SK-N-SH (cell line): ENCODE measurements around the gene WDR64. TPM values are rescaled to one million over a fixed set of nuclear protein-coding genes. Genes with fewer than 3 reads are reported as not detected.

Experiments used
- CTCF ChIA-PET: fragments of 300-600, 350-600 bp; formaldehyde crosslinking; extraction: SDS; loops from one replicate; lab custom pipeline; 2021; lab: Yijun Ruan, JAX
- POLR2A ChIA-PET: fragments of 350-600 bp; sonication (Branson Sonifier 250); formaldehyde crosslinking; extraction: SDS; loops from one replicate; lab custom pipeline; 2020; ENCODE audit warnings: antibody characterized with exemption, inconsistent platforms; lab: Yijun Ruan, JAX
- DNase-seq: peaks from one replicate; pipeline ENCODE4 v3.0.0; 2012
- H2AFZ ChIP-seq: fragments of 200-600 bp; sonication (generic); 2 replicates; pipeline ENCODE4 v1.8.1; 2016; ENCODE audit warnings: antibody characterized with exemption, mild to moderate bottlenecking, low read depth
- H3F3A ChIP-seq: fragments of 200-600 bp; sonication (generic); replicated peaks from 2 replicates; pipeline ENCODE3; 2016; ENCODE audit warnings: antibody characterized with exemption, mild to moderate bottlenecking; ENCODE audit not compliant: insufficient read depth
- H3K27ac ChIP-seq, 2 experiments: fragments of 200-500 bp in 1 of 2; fragments of 200-600 bp in 1 of 2; sonication (Bioruptor generic) in 1 of 2; sonication (generic), shearing (Covaris generic) in 1 of 2; 2 replicates each; pipeline versions ENCODE4 v1.5.1 to v1.6.1; 2014 to 2016; ENCODE audit warnings: low read depth in 2 of 2, inconsistent platforms in 1 of 2, low read length in 1 of 2, mild to moderate bottlenecking in 1 of 2, mixed read lengths in 1 of 2
- H3K27me3 ChIP-seq: fragments of 200-600 bp; sonication (generic), shearing (Covaris generic); 2 replicates; pipeline ENCODE4 v1.6.1; 2016; ENCODE audit warnings: mixed run types; ENCODE audit not compliant: insufficient read depth
- H3K36me3 ChIP-seq, 2 experiments: fragments of 200-500 bp in 1 of 2; fragments of 200-600 bp in 1 of 2; sonication (Bioruptor generic) in 1 of 2; sonication (generic) in 1 of 2; replicated peaks in 1 of 2; 2 replicates each; pipeline versions ENCODE3 to v1.5.1; 2014 to 2016; ENCODE audit warnings: low read length in 1 of 2, mild to moderate bottlenecking in 1 of 2; ENCODE audit not compliant: insufficient read depth in 2 of 2, control insufficient read depth in 1 of 2
- H3K4me1 ChIP-seq, 2 experiments: fragments of 200-500 bp in 1 of 2; fragments of 200-600 bp in 1 of 2; sonication (Bioruptor generic) in 1 of 2; sonication (generic), shearing (Covaris generic) in 1 of 2; 2 replicates each; pipeline versions ENCODE4 v1.5.1 to v1.6.1; 2014 to 2016; ENCODE audit warnings: low read depth in 1 of 2, low read length in 1 of 2, mixed run types in 1 of 2; ENCODE audit not compliant: insufficient read depth in 2 of 2, control insufficient read depth in 1 of 2
- H3K4me2 ChIP-seq: fragments of 200-600 bp; sonication (generic), shearing (Covaris generic); 2 replicates; pipeline ENCODE4 v1.6.1; 2017; ENCODE audit warnings: mixed run types
- H3K4me3 ChIP-seq, 2 experiments: fragments of 200-500 bp in 1 of 2; fragments of 200-600 bp in 1 of 2; sonication (Bioruptor generic) in 1 of 2; sonication (generic), shearing (Covaris generic) in 1 of 2; 2 replicates each; pipeline versions ENCODE4 v1.5.1 to v1.8.1; 2014 to 2016; ENCODE audit warnings: low read depth in 2 of 2, inconsistent platforms in 1 of 2, low read length in 1 of 2, mild to moderate bottlenecking in 1 of 2, mixed read lengths in 1 of 2, moderate library complexity in 1 of 2
- H3K79me2 ChIP-seq: fragments of 200-600 bp; sonication (generic); 2 replicates; pipeline ENCODE4 v1.8.1; 2017; ENCODE audit warnings: mild to moderate bottlenecking; ENCODE audit not compliant: insufficient read depth
- H3K9ac ChIP-seq: fragments of 200-600 bp; sonication (generic); 2 replicates; pipeline ENCODE4 v1.6.1; 2017; ENCODE audit warnings: mixed run types
- H3K9me2 ChIP-seq: fragments of 200-600 bp; sonication (generic); 2 replicates; pipeline ENCODE4 v1.6.1; 2017; ENCODE audit warnings: mixed run types
- H3K9me3 ChIP-seq: fragments of 200-600 bp; sonication (generic); 2 replicates; pipeline ENCODE4 v1.6.1; 2017; ENCODE audit warnings: mixed run types, mild to moderate bottlenecking, moderate library complexity
- H4K20me1 ChIP-seq: fragments of 200-600 bp; sonication (generic); 2 replicates; pipeline ENCODE4 v1.6.1; 2017; ENCODE audit warnings: mild to moderate bottlenecking, mixed run types; ENCODE audit not compliant: insufficient read depth
- CHD2 ChIP-seq: fragments of 150-350 bp; IDR thresholded peaks from 2 replicates; pipeline ENCODE4 v1.6.1; 2018; ENCODE audit warnings: low read length; ENCODE audit not compliant: partially characterized antibody
- ELF1 ChIP-seq: IDR thresholded peaks from 2 replicates; pipeline ENCODE4 v1.4.0; 2012
- EP300 ChIP-seq, 2 experiments: IDR thresholded peaks; 2 replicates each; pipeline versions ENCODE4 v1.4.0 to v1.6.1; 2012; ENCODE audit warnings: borderline replicate concordance in 1 of 2, low read depth in 1 of 2, low read length in 1 of 2
- EZH2phosphoT487 ChIP-seq: fragments of 200-600 bp; sonication (generic); IDR thresholded peaks from 2 replicates; pipeline ENCODE4 v1.6.1; 2017; ENCODE audit warnings: low read depth, mixed run types, mild to moderate bottlenecking, antibody characterized with exemption, moderate library complexity, borderline replicate concordance
- JUND ChIP-seq: IDR thresholded peaks from 2 replicates; pipeline ENCODE4 v1.4.0; 2012
- POLR2AphosphoS5 ChIP-seq: IDR thresholded peaks from 2 replicates; pipeline ENCODE4 v1.6.1; 2012; ENCODE audit warnings: low read depth, low read length
- RAD21 ChIP-seq: IDR thresholded peaks from 2 replicates; pipeline ENCODE4 v1.6.1; 2012; ENCODE audit warnings: mild to moderate bottlenecking, low read length
- RFX5 ChIP-seq: IDR thresholded peaks from 2 replicates; pipeline ENCODE4 v1.6.1; 2012; ENCODE audit warnings: mild to moderate bottlenecking, improper control_type of control experiment, low read length
- SIN3A ChIP-seq: IDR thresholded peaks from 2 replicates; pipeline ENCODE4 v1.6.1; 2012; ENCODE audit warnings: low read depth, mild to moderate bottlenecking, low read length, moderate library complexity, borderline replicate concordance
- TCF12 ChIP-seq: IDR thresholded peaks from 2 replicates; pipeline ENCODE4 v1.4.0; 2012
- TEAD4 ChIP-seq: IDR thresholded peaks from 2 replicates; pipeline ENCODE4 v1.4.0; 2012; ENCODE audit warnings: mild to moderate bottlenecking, borderline replicate concordance; ENCODE audit not compliant: insufficient read depth
- USF1 ChIP-seq: IDR thresholded peaks from 2 replicates; pipeline ENCODE4 v1.4.0; 2012; ENCODE audit warnings: low read depth, borderline replicate concordance
- YY1 ChIP-seq: IDR thresholded peaks from 2 replicates; pipeline ENCODE4 v1.4.0; 2012; ENCODE audit warnings: low read depth, mild to moderate bottlenecking
- WGBS: methylation state at CpG from one replicate; pipeline ENCODE4 v1.1.6; 2017; ENCODE audit warnings: low lambda C conversion rate; 5-methylcytosine and 5-hydroxymethylcytosine counted together
- polyA plus RNA-seq, 3 experiments: library from polyadenylated mRNA; depleted of rRNA; stranded (reverse); fragments of >200 nt; gene quantifications; 2 replicates each; pipeline ENCODE4 v1.2.3, GENCODE V29; 2012
- TF ChIP-seq, protein P1 (sequence below): IDR thresholded peaks from 2 replicates; pipeline ENCODE4 v1.6.1; 2012; ENCODE audit warnings: mild to moderate bottlenecking, low read depth, low read length, moderate library complexity
- TF ChIP-seq, protein P2 (sequence below): IDR thresholded peaks from 2 replicates; pipeline ENCODE4 v1.4.0; 2012; ENCODE audit warnings: low read depth
- TF ChIP-seq, protein P3 (sequence below): IDR thresholded peaks from 2 replicates; pipeline ENCODE4; 2012

Gene WDR64
- polyA plus RNA-seq, 1 of the 3 experiments (the other 2 are of a cell fraction): not detected

DNA sequence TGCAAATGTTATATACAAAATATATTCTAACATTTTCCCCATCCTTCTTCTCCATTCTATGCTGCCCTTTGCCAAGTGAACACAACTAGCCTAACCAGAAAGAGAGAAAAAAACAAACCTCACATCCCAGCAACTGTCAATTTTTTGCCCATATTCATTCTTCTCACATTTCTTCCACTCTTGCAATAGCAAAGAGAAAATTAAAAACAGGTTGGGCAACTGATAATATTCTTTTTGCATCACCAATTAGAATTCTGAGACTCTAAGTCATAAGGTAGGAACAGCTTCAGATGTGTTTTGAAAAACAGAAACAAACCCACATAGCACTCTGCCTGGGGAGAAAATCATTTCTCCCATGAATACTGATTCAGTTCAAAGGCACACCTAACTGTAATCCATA, 170.8 kb downstream of the WDR64 start:
- H2AFZ ChIP-seq: no peak overlapping the region
- H3K9me3 ChIP-seq: no peaks in the 10 kb centered on the region
- ChIA-PET CTCF (interaction anchor here (1.0 to 1.4 kb wide), 3 partner anchors 11 to 211 kb away, joined by 3 to 4 read pairs (median 3); no protein-coding TSS in a partner anchor), POLR2A (no interaction called here)
- no peak overlapping the region for H3K27ac ChIP-seq
- TF ChIP-seq SIN3A: no peak
- no peak for TF ChIP-seq EZH2phosphoT487
- TF ChIP-seq USF1: no peak
- TF ChIP-seq ELF1: no peak
- H3K4me2 ChIP-seq: no peak overlapping the region
- no peaks in the 10 kb centered on the region for H3K27me3 ChIP-seq
- no peaks in the 10 kb centered on the region for H3K79me2 ChIP-seq
- DNase-seq: no peak
- peaks cover 0 to 2% of the 10 kb centered on the region in 2 experiments; a peak in 1 of 4 replicates for H3K4me1 ChIP-seq
- H4K20me1 ChIP-seq: no peaks in the 10 kb centered on the region
- no peak overlapping the region for H3K9ac ChIP-seq
- no peaks in the 10 kb centered on the region for H3K9me2 ChIP-seq
- H3K36me3 ChIP-seq: no peaks in the 10 kb centered on the region
- no peaks in the 10 kb centered on the region for H3F3A ChIP-seq
- H3K4me3 ChIP-seq: no peak overlapping the region

GRCh38 chr1:241823925-241824324, 171.8 kb downstream of the WDR64 start:
- DNase-seq: no peak
- CTCF ChIA-PET: interaction anchor here (0.8 to 2.3 kb wide), 5 partner anchors 10 to 213 kb away, joined by 3 to 9 read pairs (median 3); no protein-coding TSS in a partner anchor
- no peaks in the 10 kb centered on the region for H3F3A ChIP-seq
- no peaks in the 10 kb centered on the region for H4K20me1 ChIP-seq
- H3K9ac ChIP-seq: no peak overlapping the region
- TF ChIP-seq JUND: no peak
- no peak for TF ChIP-seq POLR2AphosphoS5
- TF ChIP-seq TCF12: no peak
- TF ChIP-seq, protein P1, sequence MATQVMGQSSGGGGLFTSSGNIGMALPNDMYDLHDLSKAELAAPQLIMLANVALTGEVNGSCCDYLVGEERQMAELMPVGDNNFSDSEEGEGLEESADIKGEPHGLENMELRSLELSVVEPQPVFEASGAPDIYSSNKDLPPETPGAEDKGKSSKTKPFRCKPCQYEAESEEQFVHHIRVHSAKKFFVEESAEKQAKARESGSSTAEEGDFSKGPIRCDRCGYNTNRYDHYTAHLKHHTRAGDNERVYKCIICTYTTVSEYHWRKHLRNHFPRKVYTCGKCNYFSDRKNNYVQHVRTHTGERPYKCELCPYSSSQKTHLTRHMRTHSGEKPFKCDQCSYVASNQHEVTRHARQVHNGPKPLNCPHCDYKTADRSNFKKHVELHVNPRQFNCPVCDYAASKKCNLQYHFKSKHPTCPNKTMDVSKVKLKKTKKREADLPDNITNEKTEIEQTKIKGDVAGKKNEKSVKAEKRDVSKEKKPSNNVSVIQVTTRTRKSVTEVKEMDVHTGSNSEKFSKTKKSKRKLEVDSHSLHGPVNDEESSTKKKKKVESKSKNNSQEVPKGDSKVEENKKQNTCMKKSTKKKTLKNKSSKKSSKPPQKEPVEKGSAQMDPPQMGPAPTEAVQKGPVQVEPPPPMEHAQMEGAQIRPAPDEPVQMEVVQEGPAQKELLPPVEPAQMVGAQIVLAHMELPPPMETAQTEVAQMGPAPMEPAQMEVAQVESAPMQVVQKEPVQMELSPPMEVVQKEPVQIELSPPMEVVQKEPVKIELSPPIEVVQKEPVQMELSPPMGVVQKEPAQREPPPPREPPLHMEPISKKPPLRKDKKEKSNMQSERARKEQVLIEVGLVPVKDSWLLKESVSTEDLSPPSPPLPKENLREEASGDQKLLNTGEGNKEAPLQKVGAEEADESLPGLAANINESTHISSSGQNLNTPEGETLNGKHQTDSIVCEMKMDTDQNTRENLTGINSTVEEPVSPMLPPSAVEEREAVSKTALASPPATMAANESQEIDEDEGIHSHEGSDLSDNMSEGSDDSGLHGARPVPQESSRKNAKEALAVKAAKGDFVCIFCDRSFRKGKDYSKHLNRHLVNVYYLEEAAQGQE: no peak
- no peak for TF ChIP-seq EZH2phosphoT487
- no peak for TF ChIP-seq TEAD4
- TF ChIP-seq EP300 (IDR thresholded peaks at IDR 0.05; ENCODE audit: borderline replicate concordance in 1 of 2, low read depth in 1 of 2, low read length in 1 of 2): no peak
- TF ChIP-seq RAD21: no peak
- TF ChIP-seq CHD2: no peak
- no peak for TF ChIP-seq YY1
- no peak for TF ChIP-seq SIN3A
- TF ChIP-seq, protein P2, sequence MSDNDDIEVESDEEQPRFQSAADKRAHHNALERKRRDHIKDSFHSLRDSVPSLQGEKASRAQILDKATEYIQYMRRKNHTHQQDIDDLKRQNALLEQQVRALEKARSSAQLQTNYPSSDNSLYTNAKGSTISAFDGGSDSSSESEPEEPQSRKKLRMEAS: no peak
- no peak for TF ChIP-seq RFX5
- TF ChIP-seq USF1: no peak
- TF ChIP-seq, protein P3, sequence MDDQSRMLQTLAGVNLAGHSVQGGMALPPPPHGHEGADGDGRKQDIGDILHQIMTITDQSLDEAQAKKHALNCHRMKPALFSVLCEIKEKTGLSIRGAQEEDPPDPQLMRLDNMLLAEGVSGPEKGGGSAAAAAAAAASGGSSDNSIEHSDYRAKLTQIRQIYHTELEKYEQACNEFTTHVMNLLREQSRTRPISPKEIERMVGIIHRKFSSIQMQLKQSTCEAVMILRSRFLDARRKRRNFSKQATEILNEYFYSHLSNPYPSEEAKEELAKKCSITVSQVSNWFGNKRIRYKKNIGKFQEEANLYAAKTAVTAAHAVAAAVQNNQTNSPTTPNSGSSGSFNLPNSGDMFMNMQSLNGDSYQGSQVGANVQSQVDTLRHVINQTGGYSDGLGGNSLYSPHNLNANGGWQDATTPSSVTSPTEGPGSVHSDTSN: no peak
- no peak overlapping the region for H2AFZ ChIP-seq
- H3K4me1 ChIP-seq: peaks cover 0 to 10% of the 10 kb centered on the region in 2 experiments; a peak in 2 of 4 replicates
- no peak overlapping the region for H3K4me2 ChIP-seq
- H3K9me2 ChIP-seq: no peaks in the 10 kb centered on the region
- H3K27me3 ChIP-seq: no peaks in the 10 kb centered on the region
- no peaks in the 10 kb centered on the region for H3K9me3 ChIP-seq
- no peaks in the 10 kb centered on the region for H3K79me2 ChIP-seq
- no peaks in the 10 kb centered on the region for H3K36me3 ChIP-seq
- POLR2A ChIA-PET: no interaction called here
- WGBS: 38% methylated on average over 1 of the region's 1 CpG
- no peak overlapping the region for H3K27ac ChIP-seq
- H3K4me3 ChIP-seq: no peak overlapping the region
